ENCODE data around the gene GSN.

The GSN gene

DNA sequence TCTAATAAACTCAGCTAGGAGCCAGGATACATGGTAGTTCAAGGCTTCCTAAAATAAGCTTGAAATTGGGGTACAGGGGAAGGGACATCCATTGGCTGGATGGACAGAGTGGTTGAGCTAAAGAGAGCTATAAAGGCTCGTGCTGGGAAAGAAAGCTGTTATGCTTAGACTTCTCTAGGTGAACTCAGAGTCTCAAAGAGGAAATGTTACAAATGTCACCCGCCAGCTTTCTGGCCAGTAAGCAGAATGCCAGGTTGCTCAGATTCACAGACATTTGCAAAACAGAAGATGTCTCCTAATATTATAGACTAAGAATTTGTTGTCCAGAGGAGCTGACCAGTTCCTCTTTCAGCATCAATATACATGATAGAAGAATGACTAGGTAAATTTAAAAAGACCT lies 71.5 kb downstream of the GSN start:
- no peak overlapping the region for H3K27ac ChIP-seq

DNA sequence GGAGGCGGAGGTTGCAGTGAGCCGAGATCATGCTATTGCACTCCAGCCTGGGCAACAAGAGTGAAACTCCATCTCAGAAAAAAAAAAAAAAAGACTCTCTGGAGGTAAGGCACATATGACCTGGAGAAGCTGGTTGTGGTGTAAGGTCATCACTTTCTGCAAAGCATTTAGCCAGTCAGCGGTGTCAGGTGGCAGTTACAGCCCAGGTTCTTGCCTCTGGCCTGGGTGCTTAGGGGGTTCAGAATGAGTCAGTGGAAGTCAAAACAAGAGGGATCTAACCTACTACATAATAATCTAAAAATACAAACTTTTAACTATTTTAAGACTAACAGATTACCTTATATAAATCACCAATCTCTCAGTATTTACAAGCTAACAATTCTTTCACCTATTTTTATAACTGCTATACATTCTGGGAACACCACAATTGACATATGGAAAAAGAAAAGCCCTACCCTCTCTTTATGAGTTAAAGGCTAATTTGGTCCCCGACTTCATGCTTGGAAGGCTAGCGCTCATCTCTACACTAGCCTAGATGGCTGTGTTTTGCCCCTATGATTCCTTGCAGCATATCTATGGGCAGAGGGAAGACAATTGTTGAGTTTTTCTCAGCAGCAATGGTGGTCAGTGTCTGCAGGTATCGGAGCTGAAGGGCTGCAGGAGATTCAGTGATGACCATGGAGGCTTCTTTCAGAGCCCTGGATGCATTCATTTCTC lies 72.9 kb downstream of the GSN start:
- no peak for TF ChIP-seq ZFX (IDR thresholded peaks at IDR 0.05; ENCODE audit: borderline replicate concordance)
- TF ChIP-seq, protein P1, sequence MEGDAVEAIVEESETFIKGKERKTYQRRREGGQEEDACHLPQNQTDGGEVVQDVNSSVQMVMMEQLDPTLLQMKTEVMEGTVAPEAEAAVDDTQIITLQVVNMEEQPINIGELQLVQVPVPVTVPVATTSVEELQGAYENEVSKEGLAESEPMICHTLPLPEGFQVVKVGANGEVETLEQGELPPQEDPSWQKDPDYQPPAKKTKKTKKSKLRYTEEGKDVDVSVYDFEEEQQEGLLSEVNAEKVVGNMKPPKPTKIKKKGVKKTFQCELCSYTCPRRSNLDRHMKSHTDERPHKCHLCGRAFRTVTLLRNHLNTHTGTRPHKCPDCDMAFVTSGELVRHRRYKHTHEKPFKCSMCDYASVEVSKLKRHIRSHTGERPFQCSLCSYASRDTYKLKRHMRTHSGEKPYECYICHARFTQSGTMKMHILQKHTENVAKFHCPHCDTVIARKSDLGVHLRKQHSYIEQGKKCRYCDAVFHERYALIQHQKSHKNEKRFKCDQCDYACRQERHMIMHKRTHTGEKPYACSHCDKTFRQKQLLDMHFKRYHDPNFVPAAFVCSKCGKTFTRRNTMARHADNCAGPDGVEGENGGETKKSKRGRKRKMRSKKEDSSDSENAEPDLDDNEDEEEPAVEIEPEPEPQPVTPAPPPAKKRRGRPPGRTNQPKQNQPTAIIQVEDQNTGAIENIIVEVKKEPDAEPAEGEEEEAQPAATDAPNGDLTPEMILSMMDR (IDR thresholded peaks at IDR 0.05), result no peak

More for the DNA sequence above, 71.5 kb downstream of the GSN start:
- no peak for TF ChIP-seq ZFX (IDR thresholded peaks at IDR 0.05; ENCODE audit: borderline replicate concordance)
- TF ChIP-seq, protein P1 (IDR thresholded peaks at IDR 0.05), result no peak

DNA sequence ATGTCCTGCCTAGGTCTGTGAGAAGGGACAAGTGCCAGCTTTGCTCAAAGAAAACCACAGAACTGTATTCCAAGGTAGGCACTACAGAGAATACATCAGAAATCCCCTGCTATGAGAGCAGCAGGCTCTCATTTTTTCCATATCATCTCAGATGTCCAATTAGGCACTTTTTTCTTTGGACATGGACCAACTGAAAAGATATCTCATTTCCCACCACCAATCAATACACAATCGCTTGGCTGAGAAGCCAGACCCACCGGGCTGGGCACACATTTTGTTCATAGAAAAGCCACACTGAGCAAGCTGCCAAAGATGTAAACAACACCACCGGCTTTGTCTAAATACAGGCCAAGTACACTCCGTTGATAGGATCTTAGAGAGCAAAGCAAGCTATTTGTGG lies 76.2 kb downstream of the GSN start:
- TF ChIP-seq, protein P1 (IDR thresholded peaks at IDR 0.05), result no peak
- TF ChIP-seq ZFX (IDR thresholded peaks at IDR 0.05; ENCODE audit: borderline replicate concordance), result no peak
- H3K27ac ChIP-seq, result no peak overlapping the region

More for the DNA sequence above, 72.9 kb downstream of the GSN start:
- H3K27ac ChIP-seq, result no peak overlapping the region

DNA sequence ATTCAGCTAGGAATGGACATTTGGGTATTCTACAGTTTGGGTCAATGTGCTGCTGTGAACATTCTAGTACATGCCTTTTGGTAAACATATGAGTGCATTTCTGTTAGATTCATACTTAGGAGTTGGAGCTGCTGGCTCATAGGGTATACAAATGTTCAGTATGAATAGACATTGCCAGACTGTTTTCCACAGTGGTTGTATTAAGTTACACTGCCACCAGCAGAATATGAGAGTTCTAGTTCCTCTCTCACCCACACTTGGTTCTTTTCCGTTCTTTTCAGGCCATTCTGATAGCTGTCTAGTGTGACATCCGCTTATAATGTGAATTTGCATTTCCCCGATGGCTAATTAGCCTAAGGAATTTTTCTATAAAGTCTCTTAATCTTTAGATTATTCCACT lies 77.1 kb downstream of the GSN start:
- no peak overlapping the region for H3K27ac ChIP-seq

DNA sequence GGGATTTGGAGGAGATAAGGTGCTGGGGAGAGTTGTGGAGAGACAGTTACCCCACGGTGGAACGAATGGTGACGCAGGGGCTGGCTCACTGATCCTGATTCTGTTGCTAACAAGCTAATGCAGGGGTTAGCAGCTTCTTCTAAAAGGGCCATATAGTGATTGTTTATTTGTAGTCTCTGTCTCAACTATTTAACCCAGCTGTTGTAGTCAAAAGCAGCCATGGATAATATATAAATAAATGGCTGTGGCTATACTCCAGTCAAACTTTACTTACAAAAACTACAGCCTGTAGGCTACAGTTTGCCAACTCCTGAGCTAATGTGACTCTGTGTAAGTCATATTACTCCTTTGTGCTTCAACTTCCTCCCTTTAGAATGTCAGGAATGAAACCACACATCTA lies 80.3 kb downstream of the GSN start:
- H3K27ac ChIP-seq, result no peak overlapping the region

More for the DNA sequence above, 77.1 kb downstream of the GSN start:
- TF ChIP-seq, protein P1 (IDR thresholded peaks at IDR 0.05), result no peak
- no peak for TF ChIP-seq ZFX (IDR thresholded peaks at IDR 0.05; ENCODE audit: borderline replicate concordance)

DNA sequence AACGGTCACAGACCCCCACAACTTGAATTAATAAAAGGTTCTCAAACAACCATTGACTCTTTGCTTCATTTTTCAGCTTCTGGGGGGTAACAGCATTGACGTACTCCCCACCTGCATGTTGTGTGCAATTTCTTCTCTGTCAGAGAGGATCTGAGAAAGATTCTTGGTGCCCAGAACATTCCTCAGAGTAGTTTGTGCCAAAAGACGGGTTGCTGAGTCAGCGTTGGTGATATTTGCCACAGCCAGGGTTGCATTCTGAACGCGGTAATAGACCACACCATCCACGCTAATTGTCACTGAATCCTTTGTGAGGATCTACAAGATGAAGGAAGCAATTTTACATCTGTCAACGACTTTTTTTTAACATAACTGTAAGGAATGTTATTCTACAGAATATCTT lies 81.0 kb downstream of the GSN start:
- TF ChIP-seq, protein P1 (IDR thresholded peaks at IDR 0.05), result no peak
- no peak for TF ChIP-seq ZFX (IDR thresholded peaks at IDR 0.05; ENCODE audit: borderline replicate concordance)
- H3K27ac ChIP-seq, result no peak overlapping the region

More for the DNA sequence above, 80.3 kb downstream of the GSN start:
- TF ChIP-seq, protein P1 (IDR thresholded peaks at IDR 0.05), result no peak
- TF ChIP-seq ZFX (IDR thresholded peaks at IDR 0.05; ENCODE audit: borderline replicate concordance), result no peak

DNA sequence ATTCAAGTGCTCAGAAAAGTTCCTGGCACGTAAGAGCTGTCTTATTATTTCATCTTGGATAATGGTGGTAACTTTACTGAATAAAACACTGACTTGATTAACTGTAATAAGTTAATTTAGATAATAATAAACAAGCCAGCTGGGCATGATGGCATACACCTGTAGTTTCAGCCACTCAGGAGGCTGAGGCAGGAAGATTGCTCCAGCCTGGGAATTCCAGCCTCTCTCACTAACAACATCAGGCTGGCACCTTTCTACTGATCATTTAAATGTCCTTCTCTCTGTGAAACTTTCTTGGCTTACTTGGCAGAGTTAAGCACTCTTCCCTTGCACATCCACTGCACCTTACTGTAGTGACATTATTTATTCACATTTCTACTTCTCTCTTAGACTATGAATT lies 82.1 kb downstream of the GSN start:
- TF ChIP-seq, protein P1 (IDR thresholded peaks at IDR 0.05), result no peak
- TF ChIP-seq ZFX (IDR thresholded peaks at IDR 0.05; ENCODE audit: borderline replicate concordance), result no peak
- no peak overlapping the region for H3K27ac ChIP-seq
